Effector CD4-positive, alpha-beta T cell (primary cell): ENCODE results near the gene GRIK4.
"Not testable (repeated sequence)": the region's sequence is repeated elsewhere in the genome, so short reads cannot be mapped to it uniquely, and the experiment has no call there.

Source experiments
- DNase-seq: peaks from one replicate; pipeline ENCODE4 v3.0.0-alpha.2; 2020

Gene GRIK4

GRCh38 chr11:120611581-120611980 is 100.0 kb downstream of the GRIK4 start:
- DNase-seq = no peak

DNA sequence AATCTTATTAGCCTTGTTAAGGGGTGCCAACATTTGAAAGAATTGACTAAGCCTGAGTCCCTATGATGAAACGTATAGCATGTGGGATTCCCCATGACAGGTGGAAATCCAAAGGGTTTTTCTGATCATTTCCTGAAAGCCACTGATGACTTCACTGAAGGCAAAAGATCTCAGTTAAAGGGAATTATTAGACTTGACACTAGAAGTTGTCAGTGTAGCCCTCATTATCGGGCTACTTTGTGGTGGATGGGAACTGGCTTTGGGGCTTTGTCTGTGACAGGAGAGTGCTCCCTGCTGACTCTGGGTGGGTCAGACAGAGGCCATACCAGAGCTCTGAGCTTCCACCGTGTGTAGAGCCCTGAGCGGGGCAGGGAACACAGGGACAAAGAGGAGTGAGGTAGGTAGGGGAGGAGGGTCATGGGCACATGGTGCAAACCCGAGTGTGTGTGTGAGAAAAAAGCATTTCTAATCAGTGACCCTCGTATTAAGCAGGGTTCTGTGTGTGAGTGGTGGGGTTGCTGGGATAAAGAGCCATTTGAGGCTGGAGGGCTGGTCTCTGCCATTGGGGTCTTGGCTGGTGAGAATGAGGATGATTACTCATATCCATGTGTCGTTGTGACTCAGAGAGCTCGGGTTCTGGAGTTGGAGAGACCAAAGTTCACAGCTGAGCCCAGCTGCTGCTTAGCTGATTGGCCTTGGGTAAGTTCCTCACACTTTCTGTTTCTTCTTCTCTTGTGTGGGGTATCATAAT is 101.1 kb downstream of the GRIK4 start:
- DNase-seq = no peak

DNA sequence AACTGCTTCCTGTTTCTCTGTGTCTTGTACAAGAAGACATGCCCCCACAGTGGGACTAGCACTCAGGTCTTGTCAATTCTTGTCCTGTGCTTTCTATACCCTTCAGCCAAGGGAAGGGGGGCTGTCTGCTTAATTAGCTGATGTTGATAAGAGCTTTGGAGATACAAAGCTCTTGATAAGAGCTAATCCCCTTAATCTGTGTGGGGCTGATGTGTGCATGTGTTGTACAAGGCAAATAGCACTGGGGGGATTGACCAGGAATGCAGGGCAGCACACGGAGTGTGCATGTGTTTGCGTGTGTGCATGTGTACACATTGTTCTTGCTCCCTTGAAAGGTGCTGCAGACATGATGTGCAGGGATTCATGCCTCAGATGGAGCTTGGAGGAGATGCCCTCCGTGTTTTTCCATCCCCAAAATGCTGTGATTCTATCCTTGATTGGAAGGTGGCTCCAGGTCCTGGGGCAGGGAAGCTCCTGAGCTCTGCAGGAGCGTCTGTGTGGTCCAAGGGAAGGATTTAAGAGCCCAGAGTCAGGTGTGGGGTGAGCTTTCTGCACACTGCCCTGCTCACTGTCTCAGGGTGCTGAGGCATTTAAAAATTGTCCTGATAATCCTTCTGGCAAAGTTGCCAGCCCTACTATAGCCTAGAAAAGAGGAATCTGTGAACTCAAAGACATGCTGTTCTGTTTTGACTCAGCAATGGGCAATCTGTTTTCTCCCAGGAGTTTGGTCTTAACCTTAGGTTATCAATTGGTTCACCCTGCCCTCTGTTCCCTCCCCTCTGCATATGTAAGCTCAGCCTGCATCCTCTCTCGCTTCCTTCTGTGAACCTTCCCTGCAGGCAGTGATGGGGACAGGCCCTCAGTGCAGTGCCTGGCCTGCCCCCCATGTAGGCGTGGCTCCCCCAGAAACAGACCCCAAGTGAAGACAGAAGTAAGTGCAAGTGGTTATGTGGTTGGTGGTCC is 102.0 kb downstream of the GRIK4 start:
- no peak for DNase-seq

DNA sequence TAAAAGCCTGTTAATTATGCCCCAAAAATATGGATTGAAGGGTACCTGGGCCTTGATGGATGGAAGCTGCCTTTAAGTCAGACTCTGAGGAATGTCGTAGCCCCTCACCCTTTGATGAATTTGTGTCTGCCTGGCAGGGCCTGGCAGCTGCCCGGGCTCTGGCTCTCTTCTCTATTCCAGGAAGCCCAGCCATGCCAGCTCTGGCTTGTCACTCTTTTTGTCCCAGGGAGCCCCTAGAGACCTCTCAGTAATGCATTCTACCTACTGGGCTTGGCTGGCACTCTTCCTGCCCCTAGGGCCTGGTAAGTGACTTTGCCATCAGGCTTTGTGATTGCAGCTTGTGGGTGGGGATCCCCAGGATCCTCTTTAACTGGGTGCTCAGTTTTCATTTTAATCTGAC is 103.8 kb downstream of the GRIK4 start:
- DNase-seq = no peak

DNA sequence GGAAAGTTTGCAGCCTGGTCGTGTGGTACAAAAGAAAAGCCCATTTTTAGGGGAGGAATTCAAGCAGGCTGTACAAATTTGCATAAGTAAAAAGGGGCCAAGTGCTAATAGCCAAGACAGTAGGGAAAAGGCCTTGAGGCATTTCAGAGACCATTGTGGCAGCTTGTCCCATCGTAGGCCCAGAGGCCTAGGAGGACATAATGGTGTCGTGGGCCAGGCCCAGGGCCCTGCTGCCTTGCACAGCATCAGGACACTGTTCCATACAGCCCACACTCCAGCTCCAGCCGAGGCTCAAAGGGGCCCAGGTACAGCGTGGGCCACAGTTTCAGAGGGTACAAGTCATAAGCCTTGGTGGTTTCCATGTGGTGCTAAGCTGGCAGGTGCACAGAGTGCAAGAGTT is 106.9 kb downstream of the GRIK4 start:
- no peak for DNase-seq

- DNase-seq = no peak
These were observed 110.8 kb downstream of the GRIK4 start for GRCh38 chr11:120622189-120622875.

DNA sequence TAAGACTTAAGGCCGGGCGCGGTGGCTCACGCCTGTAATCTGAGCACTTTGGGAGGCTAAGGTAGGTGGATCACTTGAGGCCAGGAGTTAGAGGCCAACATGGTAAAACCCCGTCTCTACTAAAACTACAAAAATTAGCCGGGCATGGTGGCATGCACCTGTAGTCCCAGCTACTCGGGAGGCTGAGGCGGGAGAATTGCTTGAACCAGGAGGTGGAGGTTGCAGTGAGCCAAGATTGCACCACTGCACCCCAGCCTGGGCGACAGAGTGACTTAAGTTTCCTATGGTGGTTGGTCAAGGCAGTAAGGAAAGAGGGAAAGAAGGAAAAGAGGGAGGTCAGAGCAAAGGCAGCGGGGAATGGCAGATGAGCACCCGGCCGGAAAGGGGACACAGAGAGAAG is 113.4 kb downstream of the GRIK4 start:
- DNase-seq = not testable (repeated sequence)

GRCh38 chr11:120625565-120625964 is 114.0 kb downstream of the GRIK4 start:
- no peak for DNase-seq

DNA sequence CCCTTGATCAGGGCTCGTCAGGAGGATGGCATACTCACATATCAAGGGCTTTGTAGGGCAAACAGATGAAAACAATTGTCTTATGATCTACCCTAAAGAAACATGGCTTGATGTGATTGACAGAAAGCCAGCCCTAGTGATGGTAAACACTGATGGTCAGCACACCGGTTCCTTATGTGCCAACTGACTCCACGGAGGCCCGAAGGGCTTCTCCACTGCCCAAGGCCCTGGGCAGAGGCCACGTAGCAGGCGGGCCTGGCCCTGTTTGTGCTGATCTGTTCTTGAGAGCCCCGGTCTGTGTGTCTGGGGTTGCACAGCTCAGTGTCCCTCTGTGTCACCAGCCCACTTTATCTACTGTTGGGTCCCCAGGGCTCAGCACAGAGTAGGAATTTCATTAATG is 115.2 kb downstream of the GRIK4 start:
- no peak for DNase-seq

GRCh38 chr11:120627327-120628163 is 116.0 kb downstream of the GRIK4 start:
- no peak for DNase-seq

DNA sequence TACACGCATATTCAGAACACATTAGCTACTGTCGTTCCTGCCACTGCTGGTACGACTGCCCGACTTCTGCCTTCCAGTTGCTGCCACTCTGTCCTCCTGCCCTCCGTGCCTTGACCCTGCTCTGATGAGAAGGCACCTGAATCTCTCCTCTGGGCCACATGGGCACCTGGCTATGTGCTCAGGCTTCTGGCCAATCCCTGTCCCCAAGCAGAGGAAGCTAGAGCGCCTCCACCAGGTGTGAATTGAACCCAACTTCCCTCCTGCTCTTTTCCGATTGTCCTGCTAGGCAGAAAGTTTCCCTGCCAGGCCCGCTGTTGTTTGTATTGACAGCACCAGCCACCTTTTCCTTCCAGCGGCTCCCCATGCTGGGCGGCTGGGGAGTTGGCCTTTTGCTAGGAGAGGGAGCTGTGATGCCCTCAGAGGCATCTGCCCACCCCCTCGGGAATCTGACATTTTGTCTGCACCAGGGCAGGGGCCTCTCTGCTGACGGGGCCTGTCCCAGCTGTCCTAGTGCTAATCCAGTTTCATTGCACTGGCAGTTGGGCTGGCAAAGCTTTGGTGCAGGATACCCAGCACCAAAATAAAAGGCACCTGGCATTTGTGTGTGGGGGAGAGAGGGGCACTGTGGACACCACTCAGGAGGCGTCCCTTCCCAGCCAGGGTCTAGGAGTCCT is 118.0 kb downstream of the GRIK4 start:
- DNase-seq = no peak

DNA sequence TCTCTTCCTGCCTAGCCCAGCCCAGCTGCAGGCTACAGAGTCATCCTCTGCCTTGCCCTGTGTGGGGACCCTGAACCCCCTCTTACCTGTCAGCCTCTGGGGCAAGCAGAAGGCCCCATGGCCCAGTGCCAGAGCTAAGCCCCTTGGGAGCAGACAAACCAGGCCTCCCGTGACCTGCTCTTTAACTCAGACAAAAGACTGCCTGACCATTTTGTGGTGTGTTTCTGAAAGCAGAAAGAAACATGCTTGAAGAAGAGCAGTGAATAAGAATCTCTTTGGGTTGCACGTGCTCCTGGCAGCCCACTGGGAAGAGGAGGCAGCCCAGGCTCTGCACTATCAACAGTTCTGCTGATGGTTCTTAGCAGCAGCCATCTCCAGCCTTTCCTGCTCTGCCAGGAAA is 118.6 kb downstream of the GRIK4 start:
- DNase-seq = no peak

DNA sequence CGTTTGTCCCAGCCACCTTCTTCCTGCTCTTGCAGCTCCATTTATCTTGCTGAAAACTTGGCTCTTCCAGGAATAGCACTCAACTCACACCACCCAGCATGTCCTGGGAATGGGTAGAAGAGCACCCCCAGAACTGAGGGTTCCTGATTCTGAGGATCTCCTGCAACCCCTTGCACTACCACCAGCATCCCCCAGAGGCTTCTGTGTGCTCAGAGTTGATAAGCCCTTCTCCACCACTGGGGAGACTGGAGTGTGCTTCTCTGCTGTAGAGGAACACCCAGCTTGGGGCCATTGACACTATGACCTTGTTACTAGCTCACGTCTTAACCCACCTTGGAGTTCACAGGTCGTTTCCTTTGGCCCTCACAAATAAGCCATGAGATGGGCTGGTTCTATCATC is 121.0 kb downstream of the GRIK4 start:
- DNase-seq = no peak

GRCh38 chr11:120633616-120634393 is 122.3 kb downstream of the GRIK4 start:
- no peak for DNase-seq

DNA sequence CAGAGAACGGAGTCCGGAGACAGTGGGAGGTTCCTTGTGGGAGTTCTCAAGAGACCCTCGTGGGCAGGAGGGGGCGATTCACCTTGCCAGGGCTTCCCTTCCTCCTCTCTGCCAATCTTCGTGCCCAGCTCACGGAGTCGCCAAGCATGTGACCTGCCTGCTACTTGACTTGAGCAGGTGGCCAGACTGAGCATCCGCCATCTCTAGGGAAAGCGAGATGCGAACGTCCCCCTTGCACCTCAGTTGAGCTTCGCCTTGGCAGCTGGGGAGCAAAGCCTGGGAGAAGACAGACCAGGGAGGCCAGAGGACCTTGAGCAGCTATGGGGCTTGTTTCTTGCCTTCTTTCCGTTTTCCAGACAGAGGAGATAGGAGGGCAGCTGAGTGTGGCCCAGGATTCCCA is 123.2 kb downstream of the GRIK4 start:
- DNase-seq = no peak

- no peak for DNase-seq
These were observed 123.7 kb downstream of the GRIK4 start for GRCh38 chr11:120635136-120635810.

GRCh38 chr11:120637131-120637530 is 125.6 kb downstream of the GRIK4 start:
- DNase-seq = no peak

DNA sequence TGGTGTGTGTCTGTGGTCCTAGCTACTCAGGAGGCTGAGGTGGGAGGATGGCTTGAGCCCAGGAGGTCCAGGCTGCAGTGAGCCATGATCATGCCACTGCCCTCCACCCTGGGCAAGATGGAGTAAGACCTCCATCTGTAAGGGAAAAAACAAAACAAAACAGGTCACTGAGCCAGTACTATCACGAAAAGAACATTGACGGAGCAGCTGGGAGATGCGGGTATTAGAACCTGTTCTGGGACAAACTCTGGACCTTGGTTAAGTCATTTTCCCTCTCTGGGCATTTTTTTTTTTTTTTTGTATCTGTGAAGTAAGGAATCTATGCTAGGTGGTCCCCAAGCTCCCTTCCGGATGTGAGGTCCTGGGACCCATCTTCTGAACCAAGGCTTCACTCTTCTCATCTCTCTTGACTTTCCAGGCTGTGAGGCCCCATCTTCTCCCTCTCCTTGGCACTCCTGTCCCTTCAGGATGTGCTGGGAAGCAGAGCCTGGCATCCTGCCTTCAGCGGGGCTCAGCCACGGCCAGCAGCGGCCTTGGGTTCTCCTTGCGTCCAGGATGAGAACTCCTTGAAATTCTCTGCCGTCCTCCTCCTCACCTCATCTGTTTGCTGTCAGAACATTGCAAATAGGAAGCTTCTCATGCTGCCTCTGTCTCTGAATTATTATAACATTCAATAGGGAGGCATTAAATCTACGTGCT is 130.8 kb downstream of the GRIK4 start:
- DNase-seq = no peak

DNA sequence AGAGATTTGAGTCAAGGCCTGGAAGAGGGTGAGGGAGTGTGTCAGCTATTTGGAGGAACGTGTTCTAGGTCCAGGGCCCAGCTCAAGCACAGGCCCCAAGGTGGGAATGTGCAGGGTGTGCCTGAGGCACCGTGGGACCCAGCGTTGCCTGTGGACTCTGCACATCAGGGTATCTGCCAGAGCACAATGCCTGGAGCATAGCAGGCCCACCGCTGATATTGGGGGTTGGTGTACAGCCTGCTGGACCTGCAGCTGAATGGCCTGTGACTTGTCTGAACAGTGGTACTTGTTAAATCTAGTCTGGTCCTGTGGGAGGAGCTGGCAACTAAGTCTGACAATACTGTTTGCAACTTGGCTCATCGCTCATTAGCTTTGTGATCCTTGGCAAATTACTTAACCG is 131.7 kb downstream of the GRIK4 start:
- no peak for DNase-seq

- DNase-seq = no peak
These were observed 134.1 kb downstream of the GRIK4 start for GRCh38 chr11:120645639-120646038.
